CD4-positive, CD25-positive, alpha-beta regulatory T cell (primary cell): ENCODE measurements around the gene PADI3. TPM values are rescaled to one million over a fixed set of nuclear protein-coding genes. Genes with fewer than 3 reads are reported as not detected.

Source experiments
- ATAC-seq, 2 donors: fragments of 150-1000 bp; cut with Tn5 transposase; one replicate each; pipeline ENCODE4 v1.10.0; 2021; ENCODE audit warnings: low read depth in 2 of 2, moderate number of reproducible peaks in 2 of 2, moderate library complexity in 1 of 2
- DNase-seq, 3 donors: peaks; one replicate each; pipeline versions ENCODE4 v3.0.0 to v3.0.0-alpha.2; 2012 to 2022; ENCODE audit warnings: mixed read lengths in 1 of 3
- H3K27ac ChIP-seq: one replicate; pipeline ENCODE4 v1.7.0; 2013; ENCODE audit warnings: mild to moderate bottlenecking, low read length; ENCODE audit not compliant: insufficient read depth, poor library complexity, severe bottlenecking
- H3K27me3 ChIP-seq: one replicate; pipeline ENCODE4 v1.7.0; 2013; ENCODE audit warnings: low read length; ENCODE audit not compliant: control insufficient read depth, insufficient read depth
- H3K36me3 ChIP-seq: one replicate; pipeline ENCODE4 v1.7.0; 2013; ENCODE audit warnings: mild to moderate bottlenecking, low read length, moderate library complexity; ENCODE audit not compliant: control insufficient read depth, insufficient read depth
- H3K4me1 ChIP-seq: 2 replicates; pipeline ENCODE4 v1.7.0; 2013; ENCODE audit warnings: mild to moderate bottlenecking, low read length; ENCODE audit not compliant: insufficient read depth, control insufficient read depth, poor library complexity, severe bottlenecking
- H3K4me3 ChIP-seq: one replicate; pipeline ENCODE4 v1.7.0; 2013; ENCODE audit warnings: low read depth, mild to moderate bottlenecking, low read length, moderate library complexity
- H3K9me3 ChIP-seq, 2 experiments: 1 replicate in 1 of 2; 2 replicates in 1 of 2; pipeline ENCODE4 v1.7.0; 2013; ENCODE audit warnings: low read length in 2 of 2, mild to moderate bottlenecking in 1 of 2, moderate library complexity in 1 of 2; ENCODE audit not compliant: control insufficient read depth in 2 of 2
- H3K27ac Mint-ChIP-seq, 3 donors: one replicate each; pipeline ENCODE4 v1.8.0; 2020 to 2022; ENCODE audit warnings: mild to moderate bottlenecking in 3 of 3, mixed read lengths in 3 of 3, moderate library complexity in 2 of 3
- H3K27me3 Mint-ChIP-seq: one replicate; pipeline ENCODE4 v1.8.0; 2022; ENCODE audit warnings: mild to moderate bottlenecking, mixed read lengths
- H3K36me3 Mint-ChIP-seq: one replicate; pipeline ENCODE4 v1.8.0; 2020; ENCODE audit warnings: mixed read lengths
- H3K4me1 Mint-ChIP-seq, 4 donors: one replicate each; pipeline ENCODE4 v1.8.0; 2020 to 2022; ENCODE audit warnings: mixed read lengths in 4 of 4, mild to moderate bottlenecking in 1 of 4
- H3K4me3 Mint-ChIP-seq, 4 donors: one replicate each; pipeline ENCODE4 v1.8.0; 2020 to 2022; ENCODE audit warnings: mild to moderate bottlenecking in 4 of 4, mixed read lengths in 4 of 4, moderate library complexity in 3 of 4
- H3K9me3 Mint-ChIP-seq, 7 donors: one replicate each; pipeline ENCODE4 v1.8.0; 2020 to 2022; ENCODE audit warnings: mixed read lengths in 7 of 7, mild to moderate bottlenecking in 3 of 7, moderate library complexity in 2 of 7
- polyA plus RNA-seq, 4 donors: library from polyadenylated mRNA; unstranded; fragments of 300-500 nt; fragmentation: Illumina TruSeq; gene quantifications; one replicate each; pipeline ENCODE4 v1.2.3, GENCODE V29; 2021
- total RNA-seq: library from RNA; stranded (reverse); gene quantifications from one replicate; pipeline ENCODE4 v1.2.3, GENCODE V29; 2022

Gene PADI3
- total and polyA plus RNA-seq, 5 donors from 2014 or later, result not detected

- H3K9me3 Mint-ChIP-seq, result no peaks in the 10 kb centered on the region
- H3K27ac ChIP-seq, result no peak overlapping the region
- DNase-seq (no peak), ATAC-seq (no peak)
- no peak overlapping the region for H3K27ac Mint-ChIP-seq
- no peaks in the 10 kb centered on the region for H3K36me3 Mint-ChIP-seq
- no peak overlapping the region for H3K4me3 ChIP-seq
- H3K4me1 Mint-ChIP-seq, result no peaks in the 10 kb centered on the region
- H3K27me3 Mint-ChIP-seq, result peaks cover 12% of the 10 kb centered on the region
- H3K4me1 ChIP-seq, result no peaks in the 10 kb centered on the region
- no peaks in the 10 kb centered on the region for H3K27me3 ChIP-seq
- H3K9me3 ChIP-seq, result no peaks in the 10 kb centered on the region
- H3K36me3 ChIP-seq, result no peaks in the 10 kb centered on the region
- no peak overlapping the region for H3K4me3 Mint-ChIP-seq
Observed at GRCh38 chr1:17289721-17290120, 40.8 kb downstream of the PADI3 start.

- ATAC-seq, result no peak
- H3K4me1 ChIP-seq, result no peaks in the 10 kb centered on the region
Observed at GRCh38 chr1:17290553-17290952, 41.7 kb downstream of the PADI3 start.

GRCh38 chr1:17292299-17293160 lies 43.6 kb downstream of the PADI3 start:
- no peak overlapping the region for H3K27ac Mint-ChIP-seq
- no peak overlapping the region for H3K4me3 Mint-ChIP-seq
- Histone ChIP-seq H3K9me3 (no peaks in the 10 kb centered on the region), H3K4me1 (no peaks in the 10 kb centered on the region), H3K27ac (no peak overlapping the region), H3K4me3 (no peak overlapping the region), H3K27me3 (no peaks in the 10 kb centered on the region), H3K36me3 (no peaks in the 10 kb centered on the region)
- no peaks in the 10 kb centered on the region for H3K9me3 Mint-ChIP-seq
- H3K4me1 Mint-ChIP-seq, result no peaks in the 10 kb centered on the region
- no peaks in the 10 kb centered on the region for H3K36me3 Mint-ChIP-seq
- ATAC-seq (no peak), DNase-seq (no peak)
- H3K27me3 Mint-ChIP-seq, result peaks cover 5% of the 10 kb centered on the region

More at GRCh38 chr1:17290553-17290952, 41.7 kb downstream of the PADI3 start:
- H3K36me3 Mint-ChIP-seq, result no peaks in the 10 kb centered on the region
- H3K9me3 Mint-ChIP-seq, result no peaks in the 10 kb centered on the region
- H3K4me3 ChIP-seq, result no peak overlapping the region
- DNase-seq, result no peak
- no peaks in the 10 kb centered on the region for H3K36me3 ChIP-seq
- no peak overlapping the region for H3K27ac Mint-ChIP-seq
- peaks cover 5% of the 10 kb centered on the region for H3K27me3 Mint-ChIP-seq
- H3K4me1 Mint-ChIP-seq, result no peaks in the 10 kb centered on the region
- H3K27me3 ChIP-seq, result no peaks in the 10 kb centered on the region
- H3K9me3 ChIP-seq, result no peaks in the 10 kb centered on the region
- H3K27ac ChIP-seq, result no peak overlapping the region
- H3K4me3 Mint-ChIP-seq, result no peak overlapping the region

- Histone ChIP-seq H3K27ac (no peak overlapping the region), H3K36me3 (no peaks in the 10 kb centered on the region), H3K4me3 (no peak overlapping the region), H3K27me3 (no peaks in the 10 kb centered on the region), H3K9me3 (no peaks in the 10 kb centered on the region), H3K4me1 (no peaks in the 10 kb centered on the region)
- Mint-ChIP-seq H3K4me1 (no peaks in the 10 kb centered on the region), H3K4me3 (no peak overlapping the region), H3K36me3 (no peaks in the 10 kb centered on the region), H3K9me3 (peaks cover 0 to 3% (median 0%) of the 10 kb centered on the region in 7 donors), H3K27ac (no peak overlapping the region), H3K27me3 (peaks cover 5% of the 10 kb centered on the region)
- DNase-seq (no peak), ATAC-seq (no peak)
Observed at GRCh38 chr1:17293681-17294425, 45.0 kb downstream of the PADI3 start.

GRCh38 chr1:17295292-17295691 lies 46.4 kb downstream of the PADI3 start:
- no peak overlapping the region for H3K27ac ChIP-seq
- Mint-ChIP-seq H3K27me3 (peaks cover 5% of the 10 kb centered on the region), H3K36me3 (no peaks in the 10 kb centered on the region), H3K27ac (no peak overlapping the region), H3K4me1 (no peaks in the 10 kb centered on the region), H3K9me3 (peaks cover 0 to 7% (median 0%) of the 10 kb centered on the region in 7 donors), H3K4me3 (no peak overlapping the region)
- no peaks in the 10 kb centered on the region for H3K9me3 ChIP-seq
- H3K4me3 ChIP-seq, result no peak overlapping the region
- no peaks in the 10 kb centered on the region for H3K4me1 ChIP-seq
- H3K36me3 ChIP-seq, result no peaks in the 10 kb centered on the region
- no peak for DNase-seq
- no peak for ATAC-seq
- no peaks in the 10 kb centered on the region for H3K27me3 ChIP-seq

- Mint-ChIP-seq H3K36me3 (no peaks in the 10 kb centered on the region), H3K27ac (no peak overlapping the region), H3K4me1 (no peaks in the 10 kb centered on the region), H3K9me3 (peaks cover 0 to 7% (median 0%) of the 10 kb centered on the region in 7 donors), H3K4me3 (no peak overlapping the region), H3K27me3 (peaks cover under 1% of the 10 kb centered on the region)
- Histone ChIP-seq H3K36me3 (no peaks in the 10 kb centered on the region), H3K9me3 (no peaks in the 10 kb centered on the region), H3K27ac (no peak overlapping the region), H3K4me1 (no peaks in the 10 kb centered on the region), H3K27me3 (no peaks in the 10 kb centered on the region), H3K4me3 (no peak overlapping the region)
- DNase-seq (no peak), ATAC-seq (no peak)
Observed at GRCh38 chr1:17296086-17296485, 47.2 kb downstream of the PADI3 start.

GRCh38 chr1:17297991-17298390 lies 49.1 kb downstream of the PADI3 start:
- no peak for DNase-seq
- Mint-ChIP-seq H3K4me1 (no peaks in the 10 kb centered on the region), H3K36me3 (peaks cover 3% of the 10 kb centered on the region)

More at GRCh38 chr1:17297991-17298390, 49.1 kb downstream of the PADI3 start:
- H3K9me3 ChIP-seq, result peaks cover 0 to 1% of the 10 kb centered on the region in 2 experiments
- Mint-ChIP-seq H3K27me3 (no peaks in the 10 kb centered on the region), H3K27ac (no peak overlapping the region), H3K4me3 (no peak overlapping the region), H3K9me3 (peaks cover 0 to 19% (median 7%) of the 10 kb centered on the region in 7 donors)
- H3K4me3 ChIP-seq, result no peak overlapping the region
- H3K27me3 ChIP-seq, result no peaks in the 10 kb centered on the region
- H3K27ac ChIP-seq, result no peak overlapping the region
- no peaks in the 10 kb centered on the region for H3K36me3 ChIP-seq
- H3K4me1 ChIP-seq, result no peaks in the 10 kb centered on the region
- no peak for ATAC-seq
